ENCODE measurements around the gene LRRIQ3. TPM values are rescaled to one million over a fixed set of nuclear protein-coding genes. Genes with fewer than 3 reads are reported as not detected.

The LRRIQ3 gene
- total RNA-seq, 4 donors from 2014 or later, result 1.3 to 5.0 (median 2.6) TPM

GRCh38 chr1:74236440-74236839 lies 38.5 kb upstream of the LRRIQ3 start:
- Histone ChIP-seq H3K27me3 (no peaks in the 10 kb centered on the region), H3K4me1 (no peaks in the 10 kb centered on the region), H3K9me3 (no peaks in the 10 kb centered on the region), H3K4me3 (replicated peaks in 1 of 3) (no peak overlapping the region), H3K27ac (no peak overlapping the region), H3K36me3 (no peaks in the 10 kb centered on the region)
- TF ChIP-seq CTCF (IDR thresholded peaks at IDR 0.05) (no peak), POLR2A (IDR thresholded peaks at IDR 0.05) (no peak)
- intact Hi-C loops (cut with DNase I), result no loop called here
- WGBS, 2 donors, result 94% methylated on average over 3 of the region's 3 CpGs
- no peak for DNase-seq

- 73 to 79% methylated on average over 2 of the region's 2 CpGs for WGBS, 2 donors
- intact Hi-C loops (cut with DNase I), result no loop called here
- TF ChIP-seq CTCF (IDR thresholded peaks at IDR 0.05) (no peak), POLR2A (IDR thresholded peaks at IDR 0.05) (no peak)
- Histone ChIP-seq H3K4me3 (replicated peaks in 1 of 3) (no peak within 1 kb of the TSS), H3K27me3 (no peaks in the 10 kb centered on the region), H3K4me1 (no peaks in the 10 kb centered on the region), H3K9me3 (no peaks in the 10 kb centered on the region), H3K27ac (no peak within 1 kb of the TSS), H3K36me3 (no peaks in the 10 kb centered on the region)
- DNase-seq, result no peak
Observed at GRCh38 chr1:74235153-74235552, 37.2 kb upstream of the LRRIQ3 start, which contains the start of gene TNNI3K. TSS of gene TNNI3K (plus strand) at chr1:74235387. CDS start at chr1:74235452, 65 bp downstream.

GRCh38 chr1:74223453-74223852 lies 25.5 kb upstream of the LRRIQ3 start:
- H3K36me3 ChIP-seq, result no peaks in the 10 kb centered on the region
- no peak for TF ChIP-seq POLR2A (IDR thresholded peaks at IDR 0.05)
- no peak for TF ChIP-seq CTCF (IDR thresholded peaks at IDR 0.05)
- intact Hi-C loops (cut with DNase I), result no loop called here
- no peaks in the 10 kb centered on the region for H3K9me3 ChIP-seq
- 78 to 80% methylated on average over 3 of the region's 3 CpGs for WGBS, 2 donors
- H3K4me1 ChIP-seq, result no peaks in the 10 kb centered on the region
- no peak overlapping the region for H3K4me3 ChIP-seq (replicated peaks in 1 of 3)
- H3K27me3 ChIP-seq, result no peaks in the 10 kb centered on the region
- no peak overlapping the region for H3K27ac ChIP-seq
- no peak for DNase-seq

- 94 to 97% methylated on average over 5 of the region's 5 CpGs for WGBS, 2 donors
- Histone ChIP-seq H3K27me3 (no peaks in the 10 kb centered on the region), H3K27ac (no peak overlapping the region), H3K4me3 (replicated peaks in 1 of 3) (no peak overlapping the region), H3K9me3 (no peaks in the 10 kb centered on the region), H3K4me1 (no peaks in the 10 kb centered on the region), H3K36me3 (no peaks in the 10 kb centered on the region)
- DNase-seq, result no peak
- intact Hi-C loops (cut with DNase I), result no loop called here
- TF ChIP-seq POLR2A (IDR thresholded peaks at IDR 0.05) (no peak), CTCF (IDR thresholded peaks at IDR 0.05) (no peak)
Observed at GRCh38 chr1:74222701-74223100, 24.7 kb upstream of the LRRIQ3 start.

- no peak for TF ChIP-seq POLR2A (IDR thresholded peaks at IDR 0.05)
- Histone ChIP-seq H3K4me3 (replicated peaks in 1 of 3) (no peak overlapping the region), H3K27ac (no peak overlapping the region), H3K27me3 (no peaks in the 10 kb centered on the region), H3K36me3 (no peaks in the 10 kb centered on the region), H3K9me3 (no peaks in the 10 kb centered on the region), H3K4me1 (no peaks in the 10 kb centered on the region)
- no peak for DNase-seq
- WGBS, 2 donors, result 97 to 98% methylated on average over 1 of the region's 1 CpG
- intact Hi-C loops (cut with DNase I), result no loop called here
Observed at GRCh38 chr1:74215229-74215628, 17.3 kb upstream of the LRRIQ3 start.

GRCh38 chr1:74205266-74205665 lies 7.3 kb upstream of the LRRIQ3 start:
- WGBS, 2 donors, result 80 to 91% methylated on average over 2 of the region's 2 CpGs
- no peaks in the 10 kb centered on the region for H3K9me3 ChIP-seq
- H3K4me1 ChIP-seq, result no peaks in the 10 kb centered on the region
- no peak overlapping the region for H3K4me3 ChIP-seq (replicated peaks in 1 of 3)
- intact Hi-C loops (cut with DNase I), result no loop called here
- peaks cover 10 to 11% of the 10 kb centered on the region in 2 donors for H3K36me3 ChIP-seq
- TF ChIP-seq POLR2A (IDR thresholded peaks at IDR 0.05) (no peak), CTCF (IDR thresholded peaks at IDR 0.05) (no peak)
- no peaks in the 10 kb centered on the region for H3K27me3 ChIP-seq
- H3K27ac ChIP-seq, result no peak overlapping the region
- DNase-seq, result no peak
